Smooth muscle cell (in vitro differentiated cells): ENCODE results near the gene CTBP2. TPM values are rescaled to one million over a fixed set of nuclear protein-coding genes. Genes with fewer than 3 reads are reported as not detected.

Experiments
- DNase-seq: peaks from one replicate; lab custom pipeline; 2025; ENCODE audit not compliant: unreplicated experiment; lab: John Stamatoyannopoulos, UW
- H2AFZ ChIP-seq: fragments of 200-600 bp; sonication (generic); 2 replicates; pipeline ENCODE4 v1.6.0; 2016; ENCODE audit warnings: antibody characterized with exemption, low read depth, mild to moderate bottlenecking
- H3F3A ChIP-seq: fragments of 200-600 bp; sonication (generic); 2 replicates; pipeline ENCODE4 v1.6.0; 2017; ENCODE audit warnings: antibody characterized with exemption, low read depth
- H3K27ac ChIP-seq: fragments of 200-600 bp; sonication (generic); 2 replicates; pipeline ENCODE4 v1.5.1; 2016; ENCODE audit warnings: low read depth, mild to moderate bottlenecking
- H3K27me3 ChIP-seq: fragments of 200-600 bp; sonication (generic); 2 replicates; pipeline ENCODE4 v1.6.1; 2016; ENCODE audit warnings: low read depth, mild to moderate bottlenecking
- H3K36me3 ChIP-seq: fragments of 200-600 bp; sonication (generic); 2 replicates; pipeline ENCODE4 v1.5.1; 2016; ENCODE audit warnings: low read depth
- H3K4me1 ChIP-seq: fragments of 200-600 bp; sonication (generic); 2 replicates; pipeline ENCODE4 v1.5.1; 2016; ENCODE audit warnings: low read depth
- H3K4me2 ChIP-seq: fragments of 200-600 bp; sonication (generic); 2 replicates; pipeline ENCODE4 v1.6.0; 2016; ENCODE audit warnings: mild to moderate bottlenecking
- H3K4me3 ChIP-seq: fragments of 200-600 bp; sonication (generic); 2 replicates; pipeline ENCODE4 v1.5.1; 2016; ENCODE audit warnings: mild to moderate bottlenecking
- H3K79me2 ChIP-seq: fragments of 200-600 bp; sonication (generic); 2 replicates; pipeline ENCODE4 v1.6.0; 2016; ENCODE audit warnings: low read depth, mild to moderate bottlenecking
- H3K9ac ChIP-seq: fragments of 200-600 bp; sonication (generic); 2 replicates; pipeline ENCODE4 v1.6.0; 2016; ENCODE audit warnings: low read depth
- H3K9me3 ChIP-seq: fragments of 200-600 bp; sonication (generic); replicated peaks from 2 replicates; pipeline ENCODE4 v1.5.1; 2016; ENCODE audit warnings: low read depth
- H4K20me1 ChIP-seq: fragments of 200-600 bp; sonication (generic); 2 replicates; pipeline ENCODE4 v1.6.0; 2016; ENCODE audit warnings: low read depth
- WGBS: methylation state at CpG from one replicate; pipeline ENCODE4 v1.1.7; 2016; ENCODE audit warnings: low lambda C conversion rate; 5-methylcytosine and 5-hydroxymethylcytosine counted together
- polyA plus RNA-seq: library from polyadenylated mRNA; unstranded; fragments of >200 nt; fragmentation: Nextera tagmentation; extraction: Ambion mirVana; gene quantifications from 2 replicates; pipeline ENCODE4 v1.2.1, GENCODE V29; 2016
- total RNA-seq: library from RNA; depleted of rRNA; stranded (reverse); fragments of >200 nt; gene quantifications from 2 replicates; pipeline ENCODE4 v1.2.3, GENCODE V29; 2014
- TF ChIP-seq, protein P1 (sequence below): fragments of 200-600 bp; sonication (generic); IDR thresholded peaks from 2 replicates; pipeline ENCODE4 v1.5.1; 2017; ENCODE audit warnings: borderline replicate concordance, mild to moderate bottlenecking, antibody characterized with exemption; ENCODE audit not compliant: insufficient read depth, poor library complexity, severe bottlenecking

Gene CTBP2
- total and polyA plus RNA-seq, 2 experiments from 2014 or later, result 49.9 to 69.5 TPM

DNA sequence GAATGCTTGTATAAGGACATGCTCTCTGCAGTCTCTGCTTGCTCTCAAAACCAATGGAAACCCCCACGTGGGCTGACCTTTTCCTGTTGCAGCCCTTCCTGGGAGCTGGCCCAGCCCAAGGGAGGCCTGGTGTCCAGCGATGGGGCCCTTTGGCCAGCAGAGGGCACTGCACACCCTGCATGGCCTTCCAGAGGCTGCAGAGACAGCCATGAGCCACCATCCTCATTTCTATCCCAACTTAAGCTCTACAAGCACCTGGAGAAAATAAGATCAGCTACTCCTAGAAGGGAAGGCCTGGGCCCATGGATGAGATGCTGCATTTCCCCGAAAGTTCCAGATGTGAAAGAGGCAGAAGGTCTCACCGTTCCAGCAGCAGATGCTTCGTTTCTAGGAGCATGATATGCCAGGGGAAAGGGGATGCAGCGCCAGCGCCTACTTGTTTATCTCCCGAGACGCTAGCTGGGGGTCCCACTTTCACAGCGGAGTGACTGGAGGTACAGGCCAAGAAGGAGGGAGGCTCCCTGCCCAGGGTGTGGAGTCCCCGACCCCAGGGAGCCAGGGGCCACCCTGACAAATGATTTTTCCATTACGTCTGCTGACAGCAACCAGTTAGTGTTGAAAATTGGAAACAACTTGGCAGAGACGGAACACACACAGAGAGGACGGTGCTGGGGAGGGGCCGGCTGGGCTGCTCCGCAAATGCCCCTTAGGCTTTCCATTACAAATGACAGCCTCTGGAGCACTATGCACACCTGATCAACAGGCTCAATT is 112.1 kb downstream of the CTBP2 start:
- H3K4me2 ChIP-seq, result no peak overlapping the region
- H3K4me1 ChIP-seq, result peaks cover 6% of the 10 kb centered on the region
- H4K20me1 ChIP-seq, result peaks cover 92% of the 10 kb centered on the region
- H3K27ac ChIP-seq, result no peak overlapping the region
- H3K36me3 ChIP-seq, result no peaks in the 10 kb centered on the region
- TF ChIP-seq, protein P1, sequence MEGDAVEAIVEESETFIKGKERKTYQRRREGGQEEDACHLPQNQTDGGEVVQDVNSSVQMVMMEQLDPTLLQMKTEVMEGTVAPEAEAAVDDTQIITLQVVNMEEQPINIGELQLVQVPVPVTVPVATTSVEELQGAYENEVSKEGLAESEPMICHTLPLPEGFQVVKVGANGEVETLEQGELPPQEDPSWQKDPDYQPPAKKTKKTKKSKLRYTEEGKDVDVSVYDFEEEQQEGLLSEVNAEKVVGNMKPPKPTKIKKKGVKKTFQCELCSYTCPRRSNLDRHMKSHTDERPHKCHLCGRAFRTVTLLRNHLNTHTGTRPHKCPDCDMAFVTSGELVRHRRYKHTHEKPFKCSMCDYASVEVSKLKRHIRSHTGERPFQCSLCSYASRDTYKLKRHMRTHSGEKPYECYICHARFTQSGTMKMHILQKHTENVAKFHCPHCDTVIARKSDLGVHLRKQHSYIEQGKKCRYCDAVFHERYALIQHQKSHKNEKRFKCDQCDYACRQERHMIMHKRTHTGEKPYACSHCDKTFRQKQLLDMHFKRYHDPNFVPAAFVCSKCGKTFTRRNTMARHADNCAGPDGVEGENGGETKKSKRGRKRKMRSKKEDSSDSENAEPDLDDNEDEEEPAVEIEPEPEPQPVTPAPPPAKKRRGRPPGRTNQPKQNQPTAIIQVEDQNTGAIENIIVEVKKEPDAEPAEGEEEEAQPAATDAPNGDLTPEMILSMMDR, result peak; percentile 96
- WGBS, result 61% methylated on average over 16 of the region's 16 CpGs
- no peaks in the 10 kb centered on the region for H3K9me3 ChIP-seq
- no peak overlapping the region for H3K4me3 ChIP-seq
- DNase-seq, result peak; percentile 38
- H3K79me2 ChIP-seq, result peaks cover 74% of the 10 kb centered on the region
- H2AFZ ChIP-seq, result no peak overlapping the region
- no peak overlapping the region for H3K9ac ChIP-seq
- peaks cover 10% of the 10 kb centered on the region for H3F3A ChIP-seq
- H3K27me3 ChIP-seq, result no peaks in the 10 kb centered on the region

DNA sequence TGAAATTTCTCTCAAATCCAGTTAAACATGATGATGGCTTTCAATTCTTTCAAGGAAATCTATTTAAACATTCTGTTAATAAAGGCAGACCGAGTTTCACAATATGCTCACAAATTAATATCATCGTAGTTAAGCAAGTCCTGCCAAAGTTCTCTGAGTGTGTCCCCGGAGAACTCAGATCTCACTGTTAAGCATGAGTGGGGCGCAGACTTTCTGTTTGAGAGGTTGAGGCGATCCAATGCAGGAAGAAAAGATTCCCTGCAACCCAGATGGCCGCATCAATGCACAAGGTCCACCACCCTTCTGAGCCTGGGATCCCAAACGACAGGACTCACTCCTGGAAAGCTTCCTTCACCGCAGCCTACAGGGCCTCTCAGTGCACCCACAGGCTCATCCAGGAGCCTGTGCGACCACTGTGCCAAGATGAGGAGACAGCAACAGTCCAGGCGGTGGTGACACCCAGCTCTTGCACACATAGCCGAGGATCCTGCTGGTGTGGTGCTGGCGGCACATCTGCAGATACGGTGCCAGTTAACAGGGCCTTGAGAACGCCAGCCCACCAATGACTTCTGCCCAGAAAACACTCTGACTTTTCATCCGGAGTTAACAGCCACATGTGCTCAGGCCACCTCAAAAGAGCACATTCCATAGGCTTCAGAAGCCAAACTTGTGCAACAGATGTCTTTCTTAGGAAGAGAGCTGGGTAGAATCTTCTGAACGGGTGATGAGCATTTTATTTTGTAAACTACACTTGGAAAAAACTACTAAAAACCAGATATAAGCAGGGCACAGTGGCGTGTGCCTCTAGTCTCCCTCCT is 116.3 kb downstream of the CTBP2 start:
- Histone ChIP-seq H4K20me1 (peaks cover 91% of the 10 kb centered on the region), H3K9ac (no peak overlapping the region), H3K27me3 (no peaks in the 10 kb centered on the region), H3K27ac (no peak overlapping the region), H3F3A (peaks cover 10% of the 10 kb centered on the region), H3K4me1 (peaks cover 6% of the 10 kb centered on the region), H3K4me3 (no peak overlapping the region), H3K36me3 (no peaks in the 10 kb centered on the region), H3K9me3 (no peaks in the 10 kb centered on the region), H2AFZ (no peak overlapping the region), H3K4me2 (no peak overlapping the region), H3K79me2 (peaks cover 79% of the 10 kb centered on the region)
- TF ChIP-seq, protein P1, result no peak
- WGBS, result 89% methylated on average over 17 of the region's 17 CpGs
- no peak for DNase-seq

DNA sequence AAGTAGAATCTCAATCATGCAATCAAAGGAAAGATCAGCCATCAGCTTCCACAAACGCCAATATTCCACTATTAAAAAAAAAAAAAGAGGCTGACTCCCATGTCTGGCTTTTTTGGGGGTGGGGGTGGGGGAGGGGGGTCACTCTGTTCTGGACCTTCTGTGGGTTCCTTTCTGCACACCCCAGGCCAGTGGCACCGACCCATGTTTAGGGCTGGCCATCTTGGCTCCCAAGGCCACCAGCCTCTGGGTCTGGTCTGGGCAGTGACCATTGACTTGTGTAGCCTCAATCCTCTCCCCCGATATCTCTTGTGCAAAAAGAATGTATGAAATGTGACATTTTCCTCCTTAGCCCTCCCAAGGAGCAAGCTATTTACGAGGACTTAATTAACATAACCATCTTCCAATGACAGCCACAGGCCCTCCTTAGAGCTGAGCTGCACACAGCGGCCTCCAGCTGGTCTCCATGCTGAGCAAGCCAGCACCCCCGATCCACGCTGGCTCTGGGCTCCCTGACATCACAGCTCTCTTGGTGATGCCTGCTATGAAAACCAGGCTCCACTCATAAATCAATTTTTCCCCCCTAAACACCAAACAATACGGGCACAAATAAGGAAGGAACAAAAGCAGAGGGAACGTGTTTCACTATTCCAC is 118.4 kb downstream of the CTBP2 start:
- H3K4me3 ChIP-seq, result no peak overlapping the region
- peaks cover 13% of the 10 kb centered on the region for H3F3A ChIP-seq
- no peak overlapping the region for H3K4me2 ChIP-seq
- DNase-seq, result no peak
- H3K9ac ChIP-seq, result no peak overlapping the region
- H2AFZ ChIP-seq, result no peak overlapping the region
- no peak overlapping the region for H3K27ac ChIP-seq
- H3K79me2 ChIP-seq, result peaks cover 74% of the 10 kb centered on the region
- H3K9me3 ChIP-seq, result no peaks in the 10 kb centered on the region
- 63% methylated on average over 9 of the region's 9 CpGs for WGBS
- H3K4me1 ChIP-seq, result peaks cover under 1% of the 10 kb centered on the region
- no peaks in the 10 kb centered on the region for H3K27me3 ChIP-seq
- TF ChIP-seq, protein P1, result no peak
- no peaks in the 10 kb centered on the region for H3K36me3 ChIP-seq
- H4K20me1 ChIP-seq, result peaks cover 98% of the 10 kb centered on the region
